ENCODE measurements around the gene WWC2.

WWC2 gene

DNA sequence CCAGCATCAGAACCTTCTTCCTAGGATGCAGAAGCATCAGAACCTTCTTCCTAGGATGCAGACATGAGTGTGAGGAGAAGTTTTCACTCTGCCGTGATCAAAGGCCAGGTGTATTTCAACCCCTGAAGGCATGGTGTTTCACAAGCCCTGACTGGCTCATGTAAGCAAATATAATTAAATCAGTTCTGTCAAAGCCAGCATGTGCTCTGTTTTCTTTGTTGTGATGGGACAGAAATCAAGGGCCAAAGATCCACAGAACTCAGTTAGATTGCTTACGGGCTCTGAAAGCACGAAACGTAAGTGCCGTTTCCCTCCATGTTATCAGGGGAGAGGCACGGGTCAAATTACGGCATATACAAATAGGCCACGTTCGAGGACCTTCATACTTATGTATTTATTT is 255.2 kb downstream of the WWC2 start:
- no peaks in the 10 kb centered on the region for H3K4me1 ChIP-seq (ENCODE audit: low read depth, poor library complexity, severe bottlenecking)
- no peaks in the 10 kb centered on the region for H4K20me1 ChIP-seq (ENCODE audit: insufficient read depth)
- H3K9ac ChIP-seq, result no peak overlapping the region
- no peak overlapping the region for H3K4me3 ChIP-seq (IDR thresholded peaks at IDR 0.05; ENCODE audit: insufficient read depth, low read depth, low read length)
- no peak overlapping the region for H3K4me2 ChIP-seq
- no peak overlapping the region for H2AFZ ChIP-seq (ENCODE audit: low read depth)
- TF ChIP-seq, protein P1, sequence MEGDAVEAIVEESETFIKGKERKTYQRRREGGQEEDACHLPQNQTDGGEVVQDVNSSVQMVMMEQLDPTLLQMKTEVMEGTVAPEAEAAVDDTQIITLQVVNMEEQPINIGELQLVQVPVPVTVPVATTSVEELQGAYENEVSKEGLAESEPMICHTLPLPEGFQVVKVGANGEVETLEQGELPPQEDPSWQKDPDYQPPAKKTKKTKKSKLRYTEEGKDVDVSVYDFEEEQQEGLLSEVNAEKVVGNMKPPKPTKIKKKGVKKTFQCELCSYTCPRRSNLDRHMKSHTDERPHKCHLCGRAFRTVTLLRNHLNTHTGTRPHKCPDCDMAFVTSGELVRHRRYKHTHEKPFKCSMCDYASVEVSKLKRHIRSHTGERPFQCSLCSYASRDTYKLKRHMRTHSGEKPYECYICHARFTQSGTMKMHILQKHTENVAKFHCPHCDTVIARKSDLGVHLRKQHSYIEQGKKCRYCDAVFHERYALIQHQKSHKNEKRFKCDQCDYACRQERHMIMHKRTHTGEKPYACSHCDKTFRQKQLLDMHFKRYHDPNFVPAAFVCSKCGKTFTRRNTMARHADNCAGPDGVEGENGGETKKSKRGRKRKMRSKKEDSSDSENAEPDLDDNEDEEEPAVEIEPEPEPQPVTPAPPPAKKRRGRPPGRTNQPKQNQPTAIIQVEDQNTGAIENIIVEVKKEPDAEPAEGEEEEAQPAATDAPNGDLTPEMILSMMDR (conservative IDR thresholded peaks at IDR 0.05; ENCODE audit: low read depth, low read length), result no peak
- H3K79me2 ChIP-seq (ENCODE audit: insufficient read depth, low read depth), result no peaks in the 10 kb centered on the region
- no peaks in the 10 kb centered on the region for H3K27me3 ChIP-seq (ENCODE audit: insufficient read depth, low read depth)
- H3K27ac ChIP-seq, result no peak overlapping the region
- H3K36me3 ChIP-seq (ENCODE audit: insufficient read depth), result no peaks in the 10 kb centered on the region

DNA sequence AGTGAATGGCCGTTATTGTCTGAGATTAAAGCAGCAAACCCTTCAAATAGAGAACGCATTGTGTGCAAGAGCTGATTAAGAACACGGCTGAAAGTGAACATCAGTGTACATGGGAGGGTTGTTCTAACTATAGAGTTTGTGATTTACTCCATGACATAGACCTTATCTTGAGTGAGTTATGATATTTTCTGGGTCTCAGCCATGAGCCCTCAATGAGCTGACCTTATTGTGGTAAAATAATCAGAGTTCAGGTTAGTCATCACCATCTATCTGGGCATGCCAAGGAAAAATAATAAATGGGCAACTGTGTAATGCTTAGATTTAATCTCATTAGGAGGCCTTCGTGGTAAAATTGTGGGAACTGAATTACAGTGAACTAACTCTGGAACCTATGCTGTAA is 256.3 kb downstream of the WWC2 start:
- TF ChIP-seq, protein P1 (conservative IDR thresholded peaks at IDR 0.05; ENCODE audit: low read depth, low read length), result no peak
- Histone ChIP-seq H3K27me3 (ENCODE audit: insufficient read depth, low read depth) (no peaks in the 10 kb centered on the region), H3K79me2 (ENCODE audit: insufficient read depth, low read depth) (no peaks in the 10 kb centered on the region), H3K27ac (no peak overlapping the region), H2AFZ (ENCODE audit: low read depth) (no peak overlapping the region), H3K9ac (no peak overlapping the region), H3K4me2 (no peak overlapping the region), H3K36me3 (ENCODE audit: insufficient read depth) (no peaks in the 10 kb centered on the region), H4K20me1 (ENCODE audit: insufficient read depth) (no peaks in the 10 kb centered on the region), H3K4me1 (ENCODE audit: low read depth, poor library complexity, severe bottlenecking) (no peaks in the 10 kb centered on the region), H3K4me3 (IDR thresholded peaks at IDR 0.05; ENCODE audit: insufficient read depth, low read depth, low read length) (no peak overlapping the region)

DNA sequence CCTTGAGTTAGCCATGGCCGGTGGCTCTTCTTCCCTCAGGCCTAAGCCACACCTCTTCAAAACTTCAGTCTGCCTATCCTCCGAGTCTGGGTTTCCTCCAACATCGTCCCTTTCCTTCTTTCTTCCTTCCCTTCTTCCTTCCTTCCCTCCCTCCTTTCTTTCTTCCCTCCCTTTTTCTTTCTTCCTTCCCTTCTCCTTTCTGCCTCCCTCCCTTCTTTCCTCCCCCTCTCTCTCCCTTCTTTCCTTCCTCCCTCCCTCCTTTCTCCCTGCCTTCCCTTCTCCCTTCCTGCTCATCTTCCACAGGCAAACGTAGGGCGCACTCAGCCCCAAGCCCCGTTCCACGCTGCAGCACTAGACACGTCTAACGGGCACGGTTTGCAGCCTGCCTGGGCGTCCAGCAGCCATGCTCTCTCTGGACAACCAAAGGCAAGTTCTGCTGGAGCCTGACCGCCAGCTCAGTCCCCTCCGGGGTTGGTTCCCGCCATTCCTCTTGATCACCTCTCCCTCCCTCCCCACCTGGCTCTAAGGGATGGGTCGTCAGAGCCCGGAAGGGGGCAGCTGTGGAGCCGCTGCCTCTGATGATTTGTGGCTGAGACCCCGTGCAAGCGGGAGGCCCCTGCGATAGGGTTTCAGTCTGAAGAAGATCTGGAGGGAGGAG is 257.2 kb downstream of the WWC2 start:
- Histone ChIP-seq H3K4me3 (IDR thresholded peaks at IDR 0.05; ENCODE audit: insufficient read depth, low read depth, low read length) (no peak overlapping the region), H3K27ac (no peak overlapping the region), H2AFZ (ENCODE audit: low read depth) (no peak overlapping the region), H3K9ac (no peak overlapping the region), H3K27me3 (ENCODE audit: insufficient read depth, low read depth) (no peaks in the 10 kb centered on the region), H3K4me1 (ENCODE audit: low read depth, poor library complexity, severe bottlenecking) (no peaks in the 10 kb centered on the region), H3K79me2 (ENCODE audit: insufficient read depth, low read depth) (no peaks in the 10 kb centered on the region), H3K4me2 (no peak overlapping the region), H4K20me1 (ENCODE audit: insufficient read depth) (no peaks in the 10 kb centered on the region), H3K36me3 (ENCODE audit: insufficient read depth) (no peaks in the 10 kb centered on the region)
- TF ChIP-seq, protein P1 (conservative IDR thresholded peaks at IDR 0.05; ENCODE audit: low read depth, low read length), result no peak

DNA sequence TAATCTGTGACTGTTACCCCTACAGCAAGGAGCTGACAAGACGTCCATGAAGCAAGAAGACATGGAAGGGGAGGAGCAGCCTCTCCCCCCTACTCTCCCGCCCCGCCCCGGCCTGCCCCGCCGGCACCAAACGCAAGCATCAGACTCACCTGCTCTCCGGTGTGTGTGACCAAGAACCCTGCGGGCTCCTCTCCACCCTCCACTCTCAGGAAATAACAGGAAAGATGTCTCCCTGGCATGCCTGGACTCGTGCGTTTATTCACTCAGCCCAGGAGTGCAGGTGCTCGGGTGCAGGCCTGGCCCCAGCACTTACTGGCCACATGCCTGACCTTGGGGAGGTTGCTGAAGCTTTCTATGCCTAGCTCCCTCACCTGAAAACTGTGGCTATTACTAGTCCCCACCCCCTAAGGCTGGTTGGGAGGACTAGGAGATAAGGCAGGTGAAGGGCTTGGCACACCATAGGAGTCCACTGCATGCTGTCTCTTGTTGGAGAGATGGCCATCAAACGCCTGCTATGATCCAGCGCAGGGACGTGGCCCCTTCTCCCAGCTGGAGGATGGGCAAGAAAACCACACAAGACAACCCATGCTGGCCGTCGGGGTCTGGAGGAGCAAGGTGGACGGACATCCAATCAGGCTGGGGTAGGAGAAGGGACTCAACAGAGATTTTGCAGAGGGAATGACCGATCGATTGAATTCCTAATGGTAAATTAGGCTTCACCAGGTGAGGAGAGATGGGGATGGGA is 258.0 kb downstream of the WWC2 start:
- Histone ChIP-seq H3K9ac (no peak overlapping the region), H3K27me3 (ENCODE audit: insufficient read depth, low read depth) (no peaks in the 10 kb centered on the region), H3K79me2 (ENCODE audit: insufficient read depth, low read depth) (no peaks in the 10 kb centered on the region), H3K4me2 (no peak overlapping the region), H2AFZ (ENCODE audit: low read depth) (no peak overlapping the region), H3K36me3 (ENCODE audit: insufficient read depth) (no peaks in the 10 kb centered on the region), H3K27ac (no peak overlapping the region), H3K4me1 (ENCODE audit: low read depth, poor library complexity, severe bottlenecking) (no peaks in the 10 kb centered on the region), H3K4me3 (IDR thresholded peaks at IDR 0.05; ENCODE audit: insufficient read depth, low read depth, low read length) (no peak overlapping the region), H4K20me1 (ENCODE audit: insufficient read depth) (no peaks in the 10 kb centered on the region)
- TF ChIP-seq, protein P1 (conservative IDR thresholded peaks at IDR 0.05; ENCODE audit: low read depth, low read length), result no peak
